Measurements from ENCODE around the gene CERS6.

Gene CERS6

DNA sequence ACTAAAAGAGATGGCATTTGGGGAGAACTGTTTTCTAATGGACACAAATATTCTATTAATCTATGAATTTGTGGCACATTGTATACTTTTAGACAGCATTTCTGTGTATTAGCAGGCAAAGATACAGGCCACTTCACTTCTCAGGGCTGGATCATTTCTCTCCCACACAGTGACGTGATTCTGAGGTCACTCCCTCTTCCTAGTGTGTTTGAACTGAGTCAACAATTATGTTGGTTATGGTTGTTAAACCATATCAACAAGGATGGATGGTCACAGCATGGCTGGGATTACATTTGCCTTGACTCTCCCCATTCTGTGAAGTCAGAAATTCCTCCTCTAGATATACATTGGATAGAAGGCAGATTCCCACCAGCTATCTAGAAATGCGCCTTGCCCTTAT, 358.0 kb downstream of the CERS6 start:
- DNase-seq: no peak

DNA sequence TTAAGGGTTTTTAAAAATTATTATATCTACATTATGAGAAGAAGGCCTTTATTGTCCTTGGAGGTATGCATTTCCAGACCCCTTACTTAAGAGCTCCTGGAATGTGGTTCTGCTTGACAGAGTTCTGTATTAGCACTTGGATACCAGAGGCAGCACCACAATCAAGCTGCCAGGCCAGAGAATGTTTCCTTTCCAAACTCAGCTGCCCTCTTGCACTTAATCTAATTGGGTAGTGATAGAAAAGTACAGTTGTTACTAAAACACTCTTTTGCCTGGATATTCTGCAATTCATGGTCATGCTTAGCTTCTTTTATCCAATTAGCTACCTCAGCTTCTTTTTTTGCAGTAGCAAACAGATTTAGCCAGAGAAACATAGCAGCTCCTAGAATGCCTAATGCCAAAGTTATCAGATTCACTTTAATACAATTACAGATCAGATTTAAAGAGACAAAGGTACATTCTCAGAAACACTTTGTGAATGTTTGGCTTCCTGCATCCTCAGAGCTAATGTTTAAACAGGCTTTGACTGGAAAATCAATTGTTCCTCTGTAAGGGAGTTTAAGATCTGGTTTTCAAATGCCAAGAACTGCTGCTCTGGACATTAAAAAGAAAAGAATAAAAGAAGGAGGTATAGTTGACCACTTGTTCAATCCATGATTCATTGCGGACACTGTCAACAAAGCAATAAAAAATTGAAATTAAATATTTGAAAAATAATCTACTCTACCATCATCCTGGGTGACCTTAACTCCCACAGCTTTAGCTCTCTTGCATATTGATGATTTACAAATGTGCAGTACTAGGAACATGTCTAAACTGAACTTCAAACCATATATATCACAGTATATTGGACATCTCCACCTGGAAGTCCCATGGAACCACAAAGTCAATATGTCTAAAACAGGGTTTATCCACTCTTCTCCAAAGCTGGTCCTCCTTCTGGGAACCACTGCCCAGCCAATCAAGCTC, 359.2 kb downstream of the CERS6 start:
- DNase-seq: no peak

DNA sequence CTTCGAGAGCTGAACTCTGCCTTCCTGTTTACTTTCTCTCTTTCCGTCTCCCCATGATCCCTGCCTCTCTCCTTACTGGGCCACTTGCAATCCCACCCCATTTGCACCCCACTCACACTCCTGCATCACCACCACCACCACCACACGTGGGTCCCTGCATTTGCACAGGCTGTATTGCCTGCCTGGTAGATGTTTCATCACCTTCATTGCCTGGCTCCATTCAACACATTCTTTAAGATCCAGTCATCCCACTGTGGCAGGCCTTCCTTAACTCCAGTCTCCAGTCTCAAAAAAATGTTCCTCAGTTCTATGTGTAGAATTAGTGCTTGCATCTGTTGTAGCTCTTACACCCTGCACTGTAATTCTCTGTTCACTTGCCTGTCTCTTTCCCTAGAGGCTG, 360.3 kb downstream of the CERS6 start:
- DNase-seq: no peak

DNA sequence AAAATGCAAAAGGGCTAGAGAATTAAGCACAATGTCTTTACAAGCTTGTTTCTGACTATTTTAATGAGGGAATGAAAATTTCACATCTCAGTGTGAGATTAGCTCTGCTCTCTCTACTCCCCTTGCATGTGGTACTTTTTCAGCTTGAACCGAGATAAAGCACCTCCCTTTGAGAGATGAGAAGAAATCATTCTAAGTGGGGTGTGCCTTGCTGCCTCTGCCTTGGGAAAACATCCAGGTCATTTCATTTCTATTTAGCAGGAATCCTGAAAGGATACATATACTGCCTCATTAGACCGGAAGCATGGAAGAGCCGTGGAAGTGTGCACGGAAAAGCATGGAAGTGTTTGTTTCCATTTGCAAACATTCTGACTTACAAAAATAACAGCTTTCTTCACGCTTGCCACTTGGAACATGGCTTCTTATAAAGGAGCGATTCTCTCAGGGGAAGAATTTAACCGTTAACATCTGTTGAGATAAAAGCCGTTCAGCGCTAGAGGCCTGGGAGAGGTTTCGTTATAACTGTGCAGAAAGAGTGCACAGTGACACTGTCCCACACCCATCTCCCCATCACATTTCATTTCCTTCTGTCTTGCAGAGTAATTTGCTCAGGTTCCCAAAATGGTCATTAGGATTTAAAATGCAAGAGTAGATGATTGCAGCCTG, 363.1 kb downstream of the CERS6 start:
- DNase-seq: no peak

DNA sequence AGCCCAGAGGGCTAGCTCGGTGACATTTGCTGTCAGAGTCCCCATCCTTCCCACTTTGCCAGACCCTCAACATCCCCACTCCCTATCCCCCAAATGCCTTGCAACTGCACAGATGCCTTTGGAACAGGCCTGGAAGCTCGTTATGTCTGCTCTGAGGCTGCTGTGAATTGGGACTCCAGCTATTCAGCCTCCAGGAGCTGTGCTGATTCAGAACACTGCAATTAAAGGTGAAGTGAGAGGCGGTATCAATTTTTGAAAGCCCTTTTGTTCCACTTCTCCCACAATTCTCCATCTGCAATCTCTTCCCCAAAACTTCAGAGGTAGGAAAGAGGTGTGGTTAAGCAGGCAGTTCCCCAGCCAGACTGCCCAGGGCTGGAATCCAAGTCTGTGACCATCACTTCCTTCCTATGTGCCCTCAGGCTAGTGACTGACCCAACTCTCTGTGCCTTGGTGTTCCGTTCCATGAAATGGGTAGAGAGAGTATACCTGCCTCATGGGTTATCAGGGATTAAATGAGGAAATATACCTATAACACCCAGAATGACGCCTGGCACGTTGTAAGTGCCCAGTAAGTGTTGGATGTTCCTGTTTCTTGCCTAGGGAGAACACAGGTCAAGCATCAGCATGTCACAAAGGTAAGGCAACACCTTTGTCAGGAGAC, 363.9 kb downstream of the CERS6 start:
- DNase-seq: no peak

DNA sequence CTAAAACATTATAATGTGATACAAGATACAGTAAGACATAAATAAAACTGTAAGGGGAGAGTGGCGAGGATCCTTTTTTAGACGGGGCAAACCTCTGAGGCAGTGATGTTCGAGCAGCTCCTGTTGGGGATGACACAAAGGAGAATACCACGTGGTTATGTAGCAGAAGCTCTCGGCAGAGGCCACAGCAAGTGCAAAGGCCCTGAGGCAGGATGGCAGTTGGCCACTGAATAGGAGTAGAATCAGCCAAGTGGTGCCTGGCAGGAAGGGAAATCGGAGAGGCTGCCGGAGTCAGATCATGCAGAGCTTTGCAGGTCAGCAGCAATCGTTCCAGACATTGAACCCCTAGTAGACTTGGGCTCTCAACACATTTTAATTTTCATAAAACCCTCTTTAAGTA, 365.5 kb downstream of the CERS6 start:
- DNase-seq: no peak

DNA sequence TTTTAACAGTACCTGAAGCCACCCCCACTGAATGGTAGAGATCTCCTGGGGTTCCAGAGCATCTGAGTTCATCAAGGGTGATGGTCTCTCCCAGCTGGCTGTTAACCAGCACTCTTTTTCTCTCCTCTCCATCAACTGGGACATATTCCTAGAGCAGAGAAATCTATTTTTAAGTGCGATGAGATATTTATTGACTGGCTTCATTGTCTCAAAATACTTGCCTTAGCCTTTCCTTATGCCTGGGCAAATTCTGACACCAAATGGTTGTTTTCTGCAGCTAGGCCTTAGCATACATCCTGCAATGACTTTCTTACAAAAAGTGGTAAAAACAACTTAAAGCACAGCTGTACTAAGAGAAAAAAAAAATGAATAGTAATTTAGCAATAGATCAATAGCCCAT, 365.9 kb downstream of the CERS6 start:
- DNase-seq: no peak
